LNCaP clone FGC (cell line): ENCODE results near the gene DGKB.

ENCODE experiments used
- DNase-seq: peaks from one replicate; pipeline ENCODE4 v3.0.0-alpha.2; 2011; ENCODE audit warnings: low read depth
- H3K4me3 ChIP-seq: 2 replicates; pipeline ENCODE4 v1.5.1; 2011; ENCODE audit warnings: mild to moderate bottlenecking, low read depth, low read length, control low read depth
- CTCF ChIP-seq: IDR thresholded peaks from 2 replicates; pipeline ENCODE4 v1.5.1; 2012; ENCODE audit warnings: mild to moderate bottlenecking; ENCODE audit not compliant: control insufficient read depth, insufficient read depth; ENCODE audit errors: extremely low read depth

Gene DGKB

GRCh38 chr7:14148974-14149373, 753.6 kb downstream of the DGKB start:
- H3K4me3 ChIP-seq: no peak overlapping the region

GRCh38 chr7:14147532-14147931, 755.0 kb downstream of the DGKB start:
- TF ChIP-seq CTCF: no peak
- no peak overlapping the region for H3K4me3 ChIP-seq
- DNase-seq: no peak

More at GRCh38 chr7:14148974-14149373, 753.6 kb downstream of the DGKB start:
- no peak for TF ChIP-seq CTCF
- no peak for DNase-seq

- no peak overlapping the region for H3K4me3 ChIP-seq
- no peak for DNase-seq
- TF ChIP-seq CTCF: no peak
Measured at GRCh38 chr7:14144538-14144937, 758.0 kb downstream of the DGKB start.

- no peak overlapping the region for H3K4me3 ChIP-seq
- TF ChIP-seq CTCF: no peak
- DNase-seq: no peak
Measured at GRCh38 chr7:14144109-14144508, 758.4 kb downstream of the DGKB start.

- H3K4me3 ChIP-seq: no peak overlapping the region
- DNase-seq: no peak
- no peak for TF ChIP-seq CTCF
Measured at GRCh38 chr7:14137676-14138075, 764.9 kb downstream of the DGKB start.

- TF ChIP-seq CTCF: no peak
- no peak overlapping the region for H3K4me3 ChIP-seq
- no peak for DNase-seq
Measured at GRCh38 chr7:14133752-14134151, 768.8 kb downstream of the DGKB start.

- no peak for DNase-seq
Measured at GRCh38 chr7:14125998-14126397, 776.6 kb downstream of the DGKB start.

More at GRCh38 chr7:14125998-14126397, 776.6 kb downstream of the DGKB start:
- no peak overlapping the region for H3K4me3 ChIP-seq
- TF ChIP-seq CTCF: no peak
